Ovary (tissue), 3 donors: Measurements from ENCODE around the gene ARID1B.

Experiments used
- CTCF ChIP-seq, 3 donors: fragments of 450-650 bp in 2 of 3; fragments of 200-600 bp in 1 of 3; IDR thresholded peaks; one replicate each; pipeline versions ENCODE4 v1.5.1 to v1.8.0; 2016 to 2022; ENCODE audit warnings: antibody characterized with exemption in 3 of 3, mild to moderate bottlenecking in 1 of 3
- POLR2A ChIP-seq: fragments of 450-650 bp; IDR thresholded peaks from one replicate; pipeline ENCODE4 v1.6.1; 2017; ENCODE audit warnings: antibody characterized with exemption, mild to moderate bottlenecking, moderate library complexity
- donor health status: DM: no; HTN: no; CAD: no.

GRCh38 chr6:156972145-156972544, 195.0 kb downstream of the ARID1B start:
- no peak for TF ChIP-seq CTCF (IDR thresholded peaks at IDR 0.05)
- TF ChIP-seq POLR2A, result no peak
